GM12801 (cell line): ENCODE measurements around the gene MARCHF2.

Experiments
- CTCF ChIP-seq: IDR thresholded peaks from one replicate; pipeline ENCODE4 v1.5.1; 2011; ENCODE audit warnings: control low read depth; ENCODE audit not compliant: insufficient read length; ENCODE audit errors: extremely low read depth

The MARCHF2 gene

GRCh38 chr19:8454218-8454617, 41.1 kb downstream of the MARCHF2 start:
- no peak for TF ChIP-seq CTCF

- no peak for TF ChIP-seq CTCF
These were observed 41.9 kb downstream of the MARCHF2 start for GRCh38 chr19:8455018-8455417.

- TF ChIP-seq CTCF = no peak
These were observed 43.0 kb downstream of the MARCHF2 start for GRCh38 chr19:8456064-8456463.

GRCh38 chr19:8457209-8457608, 44.1 kb downstream of the MARCHF2 start:
- TF ChIP-seq CTCF = no peak

- no peak for TF ChIP-seq CTCF
These were observed 44.7 kb downstream of the MARCHF2 start for GRCh38 chr19:8457827-8458226.

- no peak for TF ChIP-seq CTCF
These were observed 45.3 kb downstream of the MARCHF2 start for GRCh38 chr19:8458380-8458779.

- TF ChIP-seq CTCF = no peak
These were observed 46.0 kb downstream of the MARCHF2 start for GRCh38 chr19:8459095-8459494.
